Measurements from ENCODE around the gene CLDN34.

CLDN34 gene

GRCh38 chrX:9983441-9983840 is 16.3 kb downstream of the CLDN34 start:
- Histone ChIP-seq H3K9ac (ENCODE audit: low read depth, low read length) (no peak overlapping the region), H3K27me3 (ENCODE audit: insufficient read depth, low read length) (no peaks in the 10 kb centered on the region), H3K9me3 (ENCODE audit: insufficient read depth, low read depth, low read length) (no peaks in the 10 kb centered on the region), H3K36me3 (ENCODE audit: insufficient read depth, low read depth, low read length) (no peaks in the 10 kb centered on the region), H3K4me3 (ENCODE audit: low read length) (no peak overlapping the region), H3K4me1 (ENCODE audit: insufficient read depth, low read length) (no peaks in the 10 kb centered on the region; the same call in 1 of the 2 replicates), H3K27ac (ENCODE audit: low read length) (no peak overlapping the region)

DNA sequence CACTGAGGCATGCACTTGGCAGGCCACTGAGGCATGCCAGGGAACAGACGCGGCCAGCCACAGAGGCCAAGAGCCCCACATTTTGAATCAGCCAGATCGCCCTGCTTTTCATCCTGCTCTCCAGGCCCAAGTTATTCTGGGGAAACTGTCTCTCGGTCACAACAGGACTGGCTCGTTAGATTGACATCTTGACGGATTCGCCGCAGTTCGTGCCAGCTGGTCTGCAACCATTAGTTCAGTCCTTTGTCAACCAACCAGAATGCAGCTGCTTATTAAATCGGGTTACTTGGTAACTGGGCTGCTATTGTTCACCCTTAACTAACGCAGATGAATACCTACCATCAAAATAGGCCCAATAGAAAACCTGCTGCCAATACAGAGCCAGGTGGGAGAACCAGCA is 16.7 kb downstream of the CLDN34 start:
- Histone ChIP-seq H3K4me1 (ENCODE audit: insufficient read depth, low read length) (no peaks in the 10 kb centered on the region; the same call in 1 of the 2 replicates), H3K27me3 (ENCODE audit: insufficient read depth, low read length) (no peaks in the 10 kb centered on the region), H3K9ac (ENCODE audit: low read depth, low read length) (no peak overlapping the region), H3K4me3 (ENCODE audit: low read length) (no peak overlapping the region), H3K27ac (ENCODE audit: low read length) (no peak overlapping the region), H3K36me3 (ENCODE audit: insufficient read depth, low read depth, low read length) (no peaks in the 10 kb centered on the region), H3K9me3 (ENCODE audit: insufficient read depth, low read depth, low read length) (no peaks in the 10 kb centered on the region)

DNA sequence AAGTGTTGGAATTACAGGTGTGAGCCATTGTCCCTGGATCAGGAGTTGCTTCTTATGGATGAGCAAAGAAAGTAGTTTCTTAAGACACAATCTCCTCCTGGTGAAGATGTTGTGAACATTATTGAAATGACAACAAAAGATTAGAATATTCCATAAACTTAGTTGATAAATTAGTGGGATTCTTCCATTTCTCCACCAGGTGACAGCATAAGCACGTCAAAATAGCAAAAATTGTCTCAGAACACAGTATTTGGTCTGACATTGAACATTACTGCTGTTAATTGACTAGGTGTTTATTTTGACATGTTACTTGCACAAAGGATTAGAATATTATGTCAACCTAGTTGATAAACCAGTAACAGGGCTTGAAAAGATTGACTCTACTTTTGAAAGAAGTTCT is 21.6 kb downstream of the CLDN34 start:
- Histone ChIP-seq H3K36me3 (ENCODE audit: insufficient read depth, low read depth, low read length) (no peaks in the 10 kb centered on the region), H3K9me3 (ENCODE audit: insufficient read depth, low read depth, low read length) (no peaks in the 10 kb centered on the region), H3K9ac (ENCODE audit: low read depth, low read length) (no peak overlapping the region), H3K4me1 (ENCODE audit: insufficient read depth, low read length) (no peaks in the 10 kb centered on the region), H3K27me3 (ENCODE audit: insufficient read depth, low read length) (no peaks in the 10 kb centered on the region), H3K27ac (ENCODE audit: low read length) (no peak overlapping the region), H3K4me3 (ENCODE audit: low read length) (no peak overlapping the region)

- no peaks in the 10 kb centered on the region for H3K36me3 ChIP-seq (ENCODE audit: insufficient read depth, low read depth, low read length)
- no peaks in the 10 kb centered on the region for H3K9me3 ChIP-seq (ENCODE audit: insufficient read depth, low read depth, low read length)
- no peak overlapping the region for H3K4me3 ChIP-seq (ENCODE audit: low read length)
- H3K27ac ChIP-seq (ENCODE audit: low read length): no peak overlapping the region
- H3K9ac ChIP-seq (ENCODE audit: low read depth, low read length): no peak overlapping the region
- no peaks in the 10 kb centered on the region for H3K27me3 ChIP-seq (ENCODE audit: insufficient read depth, low read length)
- H3K4me1 ChIP-seq (ENCODE audit: insufficient read depth, low read length): no peaks in the 10 kb centered on the region
Observed at GRCh38 chrX:9992061-9992460, 24.9 kb downstream of the CLDN34 start.

DNA sequence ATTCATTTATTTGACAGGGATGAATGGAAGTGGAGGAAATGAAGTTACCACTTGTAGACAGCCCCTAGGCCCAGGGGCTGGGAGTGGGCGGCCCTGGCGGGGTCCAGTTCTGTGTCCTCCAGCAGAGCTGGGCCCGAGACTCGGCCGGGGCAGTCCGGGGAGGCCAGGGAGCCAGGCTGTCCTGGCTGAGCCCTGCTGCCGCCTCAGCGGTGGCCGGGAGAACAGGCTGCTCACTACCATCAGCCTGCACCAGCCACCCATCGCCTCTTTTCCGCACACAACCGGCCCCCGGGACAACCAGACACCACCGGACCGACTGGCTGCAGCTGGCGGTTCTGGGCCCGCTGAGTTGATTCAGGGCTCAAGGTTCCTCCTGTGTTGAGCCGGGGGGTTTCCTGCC is 25.6 kb downstream of the CLDN34 start:
- H3K4me3 ChIP-seq (ENCODE audit: low read length): no peak overlapping the region
- no peaks in the 10 kb centered on the region for H3K4me1 ChIP-seq (ENCODE audit: insufficient read depth, low read length)
- H3K27me3 ChIP-seq (ENCODE audit: insufficient read depth, low read length): no peaks in the 10 kb centered on the region
- no peaks in the 10 kb centered on the region for H3K36me3 ChIP-seq (ENCODE audit: insufficient read depth, low read depth, low read length)
- no peak overlapping the region for H3K9ac ChIP-seq (ENCODE audit: low read depth, low read length)
- no peak overlapping the region for H3K27ac ChIP-seq (ENCODE audit: low read length)
- no peaks in the 10 kb centered on the region for H3K9me3 ChIP-seq (ENCODE audit: insufficient read depth, low read depth, low read length)

- H3K4me3 ChIP-seq (ENCODE audit: low read length): no peak overlapping the region
- H3K36me3 ChIP-seq (ENCODE audit: insufficient read depth, low read depth, low read length): no peaks in the 10 kb centered on the region
- no peaks in the 10 kb centered on the region for H3K4me1 ChIP-seq (ENCODE audit: insufficient read depth, low read length)
- no peaks in the 10 kb centered on the region for H3K9me3 ChIP-seq (ENCODE audit: insufficient read depth, low read depth, low read length)
- H3K27ac ChIP-seq (ENCODE audit: low read length): no peak overlapping the region
- no peaks in the 10 kb centered on the region for H3K27me3 ChIP-seq (ENCODE audit: insufficient read depth, low read length)
- H3K9ac ChIP-seq (ENCODE audit: low read depth, low read length): no peak overlapping the region
Observed at GRCh38 chrX:9995855-9996339, 28.7 kb downstream of the CLDN34 start.

DNA sequence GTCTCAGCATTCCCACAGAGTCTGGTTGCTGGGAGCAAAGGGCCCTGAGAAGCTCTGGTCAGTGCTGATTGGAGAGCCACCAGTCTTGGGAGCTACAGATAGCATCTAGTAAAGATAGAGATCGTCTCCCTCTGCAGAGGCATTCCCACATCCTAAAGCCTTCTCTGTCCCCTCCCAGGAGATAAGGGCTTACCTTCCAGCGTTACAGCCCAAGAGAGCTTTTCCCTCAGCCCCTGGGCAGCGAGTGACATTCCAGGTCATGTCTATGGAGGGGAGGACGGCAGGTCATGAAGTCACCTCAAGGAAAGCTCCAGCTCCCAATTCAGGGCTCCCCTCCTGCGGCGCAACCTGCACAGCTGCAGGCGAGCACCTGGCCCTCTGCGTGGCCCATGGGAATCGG is 29.9 kb downstream of the CLDN34 start:
- H3K27me3 ChIP-seq (ENCODE audit: insufficient read depth, low read length): no peaks in the 10 kb centered on the region
- no peak overlapping the region for H3K9ac ChIP-seq (ENCODE audit: low read depth, low read length)
- no peak overlapping the region for H3K4me3 ChIP-seq (ENCODE audit: low read length)
- no peaks in the 10 kb centered on the region for H3K9me3 ChIP-seq (ENCODE audit: insufficient read depth, low read depth, low read length)
- no peaks in the 10 kb centered on the region for H3K4me1 ChIP-seq (ENCODE audit: insufficient read depth, low read length)
- H3K27ac ChIP-seq (ENCODE audit: low read length): no peak overlapping the region
- H3K36me3 ChIP-seq (ENCODE audit: insufficient read depth, low read depth, low read length): no peaks in the 10 kb centered on the region

GRCh38 chrX:9997524-9997923 is 30.4 kb downstream of the CLDN34 start:
- no peaks in the 10 kb centered on the region for H3K4me1 ChIP-seq (ENCODE audit: insufficient read depth, low read length)
- no peak overlapping the region for H3K27ac ChIP-seq (ENCODE audit: low read length)
- no peaks in the 10 kb centered on the region for H3K27me3 ChIP-seq (ENCODE audit: insufficient read depth, low read length)
- H3K9ac ChIP-seq (ENCODE audit: low read depth, low read length): no peak overlapping the region
- no peak overlapping the region for H3K4me3 ChIP-seq (ENCODE audit: low read length)
- no peaks in the 10 kb centered on the region for H3K36me3 ChIP-seq (ENCODE audit: insufficient read depth, low read depth, low read length)
- H3K9me3 ChIP-seq (ENCODE audit: insufficient read depth, low read depth, low read length): no peaks in the 10 kb centered on the region

GRCh38 chrX:10001496-10001895 is 34.3 kb downstream of the CLDN34 start:
- H3K27me3 ChIP-seq (ENCODE audit: insufficient read depth, low read length): no peaks in the 10 kb centered on the region
- H3K9me3 ChIP-seq (ENCODE audit: insufficient read depth, low read depth, low read length): no peaks in the 10 kb centered on the region
- H3K4me3 ChIP-seq (ENCODE audit: low read length): no peak overlapping the region
- no peaks in the 10 kb centered on the region; the same call in 1 of the 2 replicates for H3K4me1 ChIP-seq (ENCODE audit: insufficient read depth, low read length)
- H3K9ac ChIP-seq (ENCODE audit: low read depth, low read length): no peak overlapping the region
- no peaks in the 10 kb centered on the region for H3K36me3 ChIP-seq (ENCODE audit: insufficient read depth, low read depth, low read length)
- H3K27ac ChIP-seq (ENCODE audit: low read length): no peak overlapping the region

GRCh38 chrX:10004832-10005475 is 37.8 kb downstream of the CLDN34 start:
- H3K4me3 ChIP-seq (ENCODE audit: low read length): no peak overlapping the region

DNA sequence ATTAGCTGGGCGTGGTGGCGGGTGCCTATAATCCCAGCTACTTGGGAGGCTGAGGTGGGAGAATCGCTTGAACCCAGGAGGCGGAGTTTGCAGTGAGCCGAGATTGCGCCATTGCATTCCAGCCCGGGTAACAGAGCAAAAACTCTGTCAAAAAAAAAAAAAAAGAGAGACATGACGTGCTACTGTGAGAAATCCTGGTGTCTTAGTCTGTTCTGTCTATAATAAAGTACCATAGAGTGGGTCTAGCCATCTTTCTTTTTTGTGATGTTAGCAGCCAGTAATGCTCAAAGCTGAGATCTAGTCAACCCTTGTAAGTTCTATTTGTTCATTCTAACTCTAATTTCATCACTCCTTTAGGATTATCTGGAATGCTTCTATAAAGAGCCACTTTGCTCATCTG is 38.9 kb downstream of the CLDN34 start:
- no peak overlapping the region for H3K27ac ChIP-seq (ENCODE audit: low read length)
- H3K36me3 ChIP-seq (ENCODE audit: insufficient read depth, low read depth, low read length): no peaks in the 10 kb centered on the region
- H3K4me3 ChIP-seq (ENCODE audit: low read length): no peak overlapping the region
- no peaks in the 10 kb centered on the region for H3K27me3 ChIP-seq (ENCODE audit: insufficient read depth, low read length)
- H3K9me3 ChIP-seq (ENCODE audit: insufficient read depth, low read depth, low read length): no peaks in the 10 kb centered on the region
- H3K9ac ChIP-seq (ENCODE audit: low read depth, low read length): no peak overlapping the region
- peaks cover 15% of the 10 kb centered on the region; the same call in 1 of the 2 replicates for H3K4me1 ChIP-seq (ENCODE audit: insufficient read depth, low read length)

More at GRCh38 chrX:10004832-10005475, 37.8 kb downstream of the CLDN34 start:
- Histone ChIP-seq H3K9me3 (ENCODE audit: insufficient read depth, low read depth, low read length) (no peaks in the 10 kb centered on the region), H3K27me3 (ENCODE audit: insufficient read depth, low read length) (no peaks in the 10 kb centered on the region), H3K27ac (ENCODE audit: low read length) (no peak overlapping the region), H3K36me3 (ENCODE audit: insufficient read depth, low read depth, low read length) (no peaks in the 10 kb centered on the region), H3K9ac (ENCODE audit: low read depth, low read length) (no peak overlapping the region), H3K4me1 (ENCODE audit: insufficient read depth, low read length) (peaks cover 6% of the 10 kb centered on the region; the same call in 1 of the 2 replicates)

DNA sequence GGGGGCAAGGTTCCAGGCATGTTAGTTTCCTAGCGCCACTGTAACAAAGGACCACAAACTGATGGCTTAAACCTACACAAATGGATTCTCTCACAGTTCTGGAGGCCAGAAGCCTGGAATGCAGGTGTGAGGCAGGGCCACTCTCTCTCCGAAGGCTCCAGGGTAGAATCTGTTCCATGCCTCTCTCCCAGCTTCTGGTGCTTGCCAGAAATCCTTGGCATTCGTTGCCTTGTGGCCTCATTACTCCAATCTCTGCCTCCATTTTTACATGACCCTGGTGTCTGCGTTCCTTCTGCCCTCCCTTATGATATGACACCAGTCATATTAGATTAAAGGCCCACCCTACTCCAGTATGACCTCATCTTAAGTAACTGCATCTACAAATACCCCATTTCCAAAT is 39.6 kb downstream of the CLDN34 start:
- no peak overlapping the region for H3K27ac ChIP-seq (ENCODE audit: low read length)
- no peak overlapping the region for H3K4me3 ChIP-seq (ENCODE audit: low read length)
- no peaks in the 10 kb centered on the region for H3K27me3 ChIP-seq (ENCODE audit: insufficient read depth, low read length)
- no peaks in the 10 kb centered on the region for H3K9me3 ChIP-seq (ENCODE audit: insufficient read depth, low read depth, low read length)
- no peaks in the 10 kb centered on the region for H3K36me3 ChIP-seq (ENCODE audit: insufficient read depth, low read depth, low read length)
- H3K4me1 ChIP-seq (ENCODE audit: insufficient read depth, low read length): peaks cover 21% of the 10 kb centered on the region; the same call in 1 of the 2 replicates
- no peak overlapping the region for H3K9ac ChIP-seq (ENCODE audit: low read depth, low read length)

Data from iPS-20b (cell line).